ENCODE measurements around the gene CCNT1. TPM values are rescaled to one million over a fixed set of nuclear protein-coding genes. Genes with fewer than 3 reads are reported as not detected.
A peak's percentile ranks its signal among the peaks of the same experiment; 100 is the strongest.

The CCNT1 gene
- total and polyA plus RNA-seq, 2 of the 13 experiments (the other 11 are each of a cell fraction or from before 2014, with no cell fraction given), result 18.0 to 28.2 TPM

- TF ChIP-seq GMEB1 (CRISPR knock-in tag; IDR thresholded peaks at IDR 0.05; ENCODE audit: borderline replicate concordance) (no peak), NFYB (CRISPR knock-in tag; IDR thresholded peaks at IDR 0.05) (peak; percentile 97), PAWR (CRISPR knock-in tag; IDR thresholded peaks at IDR 0.05; ENCODE audit: borderline replicate concordance) (0 out of 2 replicates have a peak, but pooled peaks have one; percentile 72), BRCA1 (CRISPR knock-in tag; IDR thresholded peaks at IDR 0.05) (no peak), PAXIP1 (CRISPR knock-in tag; conservative IDR thresholded peaks at IDR 0.05) (peak; percentile 53), TGIF2 (CRISPR knock-in tag; IDR thresholded peaks at IDR 0.05) (peak; percentile 62; the same call in 1 of the 2 replicates), IRF1 (CRISPR knock-in tag; IDR thresholded peaks at IDR 0.05; ENCODE audit: low read depth) (no peak), KLF6 (CRISPR knock-in tag; IDR thresholded peaks at IDR 0.05) (peak; percentile 91; the same call in 1 of the 2 replicates), ZMAT3 (CRISPR knock-in tag; conservative IDR thresholded peaks at IDR 0.05) (peak; percentile 96), ZMAT5 (CRISPR knock-in tag; IDR thresholded peaks at IDR 0.05; ENCODE audit: borderline replicate concordance, low read depth) (no peak), MYC (CRISPR knock-in tag; IDR thresholded peaks at IDR 0.05; ENCODE audit: borderline replicate concordance) (peak; percentile 88), ZNF781 (CRISPR knock-in tag; IDR thresholded peaks at IDR 0.05; ENCODE audit: borderline replicate concordance, not compliant biosample characterization) (peak; percentile 96), ZMYM4 (CRISPR knock-in tag; IDR thresholded peaks at IDR 0.05) (peak; percentile 85), ZNF235 (CRISPR knock-in tag; IDR thresholded peaks at IDR 0.05; ENCODE audit: borderline replicate concordance) (no peak), FOXA1 (IDR thresholded peaks at IDR 0.05) (no peak), FOXA1 (CRISPR knock-in tag; IDR thresholded peaks at IDR 0.05) (no peak)
- TF ChIP-seq, protein P1, sequence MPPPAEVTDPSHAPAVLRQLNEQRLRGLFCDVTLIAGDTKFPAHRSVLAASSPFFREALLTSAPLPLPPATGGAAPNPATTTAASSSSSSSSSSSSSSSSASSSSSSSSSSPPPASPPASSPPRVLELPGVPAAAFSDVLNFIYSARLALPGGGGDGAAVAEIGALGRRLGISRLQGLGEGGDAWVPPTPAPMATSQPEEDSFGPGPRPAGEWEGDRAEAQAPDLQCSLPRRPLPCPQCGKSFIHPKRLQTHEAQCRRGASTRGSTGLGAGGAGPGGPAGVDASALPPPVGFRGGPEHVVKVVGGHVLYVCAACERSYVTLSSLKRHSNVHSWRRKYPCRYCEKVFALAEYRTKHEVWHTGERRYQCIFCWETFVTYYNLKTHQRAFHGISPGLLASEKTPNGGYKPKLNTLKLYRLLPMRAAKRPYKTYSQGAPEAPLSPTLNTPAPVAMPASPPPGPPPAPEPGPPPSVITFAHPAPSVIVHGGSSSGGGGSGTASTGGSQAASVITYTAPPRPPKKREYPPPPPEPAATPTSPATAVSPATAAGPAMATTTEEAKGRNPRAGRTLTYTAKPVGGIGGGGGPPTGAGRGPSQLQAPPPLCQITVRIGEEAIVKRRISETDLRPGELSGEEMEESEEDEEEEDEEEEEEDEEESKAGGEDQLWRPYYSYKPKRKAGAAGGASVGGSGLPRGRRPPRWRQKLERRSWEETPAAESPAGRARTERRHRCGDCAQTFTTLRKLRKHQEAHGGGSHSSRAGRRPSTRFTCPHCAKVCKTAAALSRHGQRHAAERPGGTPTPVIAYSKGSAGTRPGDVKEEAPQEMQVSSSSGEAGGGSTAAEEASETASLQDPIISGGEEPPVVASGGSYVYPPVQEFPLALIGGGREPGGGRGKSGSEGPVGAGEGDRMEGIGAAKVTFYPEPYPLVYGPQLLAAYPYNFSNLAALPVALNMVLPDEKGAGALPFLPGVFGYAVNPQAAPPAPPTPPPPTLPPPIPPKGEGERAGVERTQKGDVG (CRISPR knock-in tag; IDR thresholded peaks at IDR 0.05; ENCODE audit: borderline replicate concordance), result no peak
- TF ChIP-seq, protein P2, sequence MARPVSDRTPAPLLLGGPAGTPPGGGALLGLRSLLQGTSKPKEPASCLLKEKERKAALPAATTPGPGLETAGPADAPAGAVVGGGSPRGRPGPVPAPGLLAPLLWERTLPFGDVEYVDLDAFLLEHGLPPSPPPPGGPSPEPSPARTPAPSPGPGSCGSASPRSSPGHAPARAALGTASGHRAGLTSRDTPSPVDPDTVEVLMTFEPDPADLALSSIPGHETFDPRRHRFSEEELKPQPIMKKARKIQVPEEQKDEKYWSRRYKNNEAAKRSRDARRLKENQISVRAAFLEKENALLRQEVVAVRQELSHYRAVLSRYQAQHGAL (CRISPR knock-in tag; IDR thresholded peaks at IDR 0.05; ENCODE audit: not compliant biosample characterization), result no peak
These were observed 34.6 kb downstream of the CCNT1 start, which contains the start of gene KANSL2 (continued) for GRCh38 chr12:48681710-48682532.
